IPS DF 4.7 (cell line): ENCODE measurements around the gene SNN.
A peak's percentile ranks its signal among the peaks of the same experiment; 100 is the strongest.

Experiments used
- DNase-seq: peaks from one replicate; pipeline ENCODE4 v3.0.0-alpha.2; 2013; ENCODE audit warnings: low spot score; ENCODE audit errors: extremely low read depth

SNN gene

DNA sequence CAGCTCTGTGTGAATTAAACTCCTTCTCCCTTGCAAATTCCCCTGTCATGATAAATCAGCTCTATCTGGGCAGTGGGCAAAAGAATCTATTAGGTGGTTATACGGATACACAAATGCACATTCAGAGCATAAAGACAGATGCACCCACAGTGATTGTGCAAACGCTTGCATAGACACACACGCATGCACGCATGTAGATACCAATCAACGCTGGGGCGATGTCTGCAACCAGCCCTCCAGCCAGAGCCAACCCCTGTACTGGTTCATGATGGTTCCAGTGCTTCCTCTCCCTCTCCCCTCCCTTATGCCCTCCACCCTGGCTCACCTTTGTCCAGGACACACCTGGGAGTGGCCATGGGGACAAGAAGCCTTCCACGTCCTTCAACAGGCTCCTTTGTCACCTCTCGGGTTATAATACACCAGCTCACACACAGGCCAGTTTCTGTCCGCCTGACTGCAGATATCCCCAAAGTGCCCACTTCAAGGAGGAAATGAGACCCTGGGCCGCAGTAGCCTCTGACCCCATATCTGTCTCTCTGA is 33.1 kb upstream of the SNN start:
- no peak for DNase-seq

DNA sequence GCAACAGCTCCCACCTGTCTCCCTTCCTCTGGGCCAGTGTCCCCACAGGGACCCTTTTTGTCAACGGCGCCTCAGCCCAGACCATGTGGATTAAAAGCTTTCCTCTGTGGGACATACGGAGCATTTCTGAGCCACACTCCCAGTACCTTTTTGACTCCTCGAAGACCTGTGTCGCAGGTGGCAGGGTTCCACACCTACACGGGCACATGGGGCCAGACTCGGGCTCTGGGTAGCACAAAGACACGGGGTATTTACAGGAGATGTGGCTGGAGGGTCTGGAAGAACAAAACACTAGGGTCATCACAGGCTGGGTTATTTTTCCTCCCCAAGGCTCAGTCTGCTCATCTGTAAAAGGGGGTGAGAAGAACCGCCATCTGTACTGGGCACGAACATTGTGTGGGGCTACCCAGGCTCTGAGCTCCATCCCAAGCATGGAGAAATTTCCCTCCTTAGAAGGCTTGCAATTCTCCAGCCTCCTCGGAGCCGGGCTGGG is 32.5 kb upstream of the SNN start:
- DNase-seq = no peak

DNA sequence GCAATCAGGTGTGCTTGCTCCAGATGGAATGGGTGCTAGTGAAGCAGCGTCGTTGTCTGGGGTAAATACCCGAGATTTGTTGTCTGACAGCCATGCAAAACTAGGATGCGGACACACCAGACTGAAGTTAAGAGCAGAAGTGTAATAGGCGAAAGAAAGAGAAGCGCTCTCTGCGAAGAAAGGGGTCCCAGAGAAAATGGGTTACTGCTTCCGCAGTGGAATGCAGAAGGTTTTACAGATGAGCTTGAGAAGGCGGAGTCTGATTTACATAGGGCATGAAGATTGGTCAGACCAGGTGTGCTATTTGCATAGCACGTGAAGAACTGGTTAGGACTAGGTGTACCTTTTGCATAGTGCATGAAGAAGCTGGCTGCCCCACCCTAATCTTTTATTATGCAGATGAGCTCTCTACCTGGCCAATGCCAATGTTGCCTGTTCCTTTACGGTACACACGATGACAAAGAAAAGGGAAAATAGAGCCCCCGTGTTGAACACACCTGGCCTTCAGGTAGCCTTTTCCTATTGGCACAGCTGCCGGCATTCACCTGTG is 32.0 kb upstream of the SNN start:
- DNase-seq = peak; percentile 98

DNA sequence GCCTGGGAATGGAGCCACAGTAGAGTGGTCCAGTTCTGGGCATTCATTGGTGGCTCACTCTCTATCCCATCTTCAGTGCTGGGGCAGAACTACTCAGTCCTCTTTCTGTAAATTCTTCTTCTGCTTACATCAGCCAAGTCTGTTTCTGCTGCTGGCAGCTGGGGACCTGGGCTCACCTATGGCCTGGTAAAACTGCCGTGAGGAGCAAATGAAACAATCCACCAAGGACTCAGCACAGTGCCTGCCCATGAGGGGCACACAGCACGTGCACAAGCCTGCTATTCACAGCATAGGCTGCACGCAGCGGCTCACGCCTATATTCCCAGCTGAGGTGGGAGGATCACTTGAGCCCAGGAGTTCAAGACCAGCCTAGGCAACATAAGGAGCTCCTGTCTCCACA is 30.9 kb upstream of the SNN start:
- no peak for DNase-seq

DNA sequence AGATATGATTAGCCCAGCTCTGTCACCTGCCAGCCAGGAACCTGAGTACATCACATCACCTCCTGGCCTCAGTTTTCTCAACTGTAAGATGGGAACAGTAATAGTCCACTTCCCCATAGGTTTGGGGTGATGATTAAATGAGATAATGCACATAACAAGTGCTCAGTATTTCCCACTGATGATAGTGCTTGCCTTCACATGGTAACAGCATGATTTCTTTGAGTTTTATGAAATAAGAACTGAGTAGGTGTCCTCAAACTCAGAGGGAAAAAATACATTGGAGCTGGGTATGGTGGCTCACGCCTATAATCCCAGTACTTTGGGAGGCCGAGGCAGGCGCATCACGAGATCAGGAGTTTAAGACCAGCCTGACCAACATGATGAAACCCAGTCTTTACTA is 30.1 kb upstream of the SNN start:
- no peak for DNase-seq

DNA sequence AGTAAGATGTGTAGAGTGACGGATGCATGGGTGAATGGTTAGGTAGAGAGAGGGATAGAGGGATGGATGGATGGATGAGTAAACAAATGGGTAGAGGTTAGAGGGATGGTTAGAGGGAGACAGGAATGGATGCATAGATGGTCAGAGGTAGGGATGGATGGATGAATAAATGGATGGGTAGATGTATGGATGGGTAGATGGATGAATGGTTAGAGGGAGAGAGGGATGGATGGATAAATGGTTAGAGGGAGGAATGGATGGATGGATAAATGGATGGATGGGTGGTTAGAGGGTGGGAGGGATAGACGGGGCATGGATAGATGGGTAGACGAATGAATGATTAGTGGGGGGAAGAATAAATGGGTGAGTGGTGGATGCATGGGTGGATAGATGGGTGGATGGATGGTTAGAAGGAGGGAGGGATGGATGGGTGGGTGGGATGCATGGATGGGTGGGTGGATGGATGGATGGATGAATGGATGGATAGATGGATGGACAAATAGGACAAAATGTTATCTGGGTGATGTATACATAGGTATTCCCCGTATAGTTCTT is 29.2 kb upstream of the SNN start:
- no peak for DNase-seq

DNA sequence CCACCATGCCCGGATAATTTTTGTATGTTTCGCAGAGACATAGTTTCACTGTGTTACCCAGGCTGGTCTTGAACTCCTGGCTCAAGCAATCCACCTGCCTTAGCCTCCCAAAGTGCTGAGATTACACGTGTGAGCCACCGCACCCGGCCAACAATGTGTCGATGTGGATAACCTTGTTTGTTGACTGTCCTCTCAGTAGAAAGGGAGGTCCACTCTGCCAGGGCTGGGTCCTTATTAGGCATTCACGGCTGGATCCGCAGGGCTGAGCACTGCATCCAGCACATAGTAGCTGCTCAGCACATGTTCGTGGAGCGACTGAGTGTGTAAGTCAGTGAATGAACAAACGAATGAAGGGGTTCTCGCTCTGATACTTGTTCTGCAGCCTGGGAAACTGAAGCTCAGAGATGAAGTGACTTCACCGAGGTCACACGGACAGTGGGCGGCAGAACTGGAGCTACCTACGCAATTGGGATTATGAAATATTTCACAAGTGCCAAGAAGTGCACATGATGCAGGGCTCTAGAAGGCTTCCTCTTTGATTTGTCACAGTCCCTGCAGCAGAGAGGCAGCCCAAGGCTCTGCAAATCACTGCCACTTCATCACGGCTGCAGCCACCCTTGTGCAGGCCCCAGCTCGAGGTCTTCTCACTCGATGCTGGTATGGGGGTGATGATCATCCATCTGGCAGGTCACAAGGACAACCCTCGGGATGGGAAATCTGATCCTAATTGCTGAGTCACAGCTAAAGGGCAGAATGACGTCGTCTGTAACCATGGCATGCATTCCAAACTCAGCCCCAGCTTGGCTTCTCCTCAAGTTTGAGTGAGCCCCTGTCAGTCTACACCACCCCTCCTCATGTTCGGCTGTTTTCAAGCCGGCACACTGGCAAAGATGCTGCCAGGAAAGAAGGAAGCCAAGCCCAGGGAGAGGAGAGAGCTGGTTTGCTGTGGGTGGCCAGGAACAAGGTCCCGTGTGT is 28.0 kb upstream of the SNN start:
- no peak for DNase-seq

DNA sequence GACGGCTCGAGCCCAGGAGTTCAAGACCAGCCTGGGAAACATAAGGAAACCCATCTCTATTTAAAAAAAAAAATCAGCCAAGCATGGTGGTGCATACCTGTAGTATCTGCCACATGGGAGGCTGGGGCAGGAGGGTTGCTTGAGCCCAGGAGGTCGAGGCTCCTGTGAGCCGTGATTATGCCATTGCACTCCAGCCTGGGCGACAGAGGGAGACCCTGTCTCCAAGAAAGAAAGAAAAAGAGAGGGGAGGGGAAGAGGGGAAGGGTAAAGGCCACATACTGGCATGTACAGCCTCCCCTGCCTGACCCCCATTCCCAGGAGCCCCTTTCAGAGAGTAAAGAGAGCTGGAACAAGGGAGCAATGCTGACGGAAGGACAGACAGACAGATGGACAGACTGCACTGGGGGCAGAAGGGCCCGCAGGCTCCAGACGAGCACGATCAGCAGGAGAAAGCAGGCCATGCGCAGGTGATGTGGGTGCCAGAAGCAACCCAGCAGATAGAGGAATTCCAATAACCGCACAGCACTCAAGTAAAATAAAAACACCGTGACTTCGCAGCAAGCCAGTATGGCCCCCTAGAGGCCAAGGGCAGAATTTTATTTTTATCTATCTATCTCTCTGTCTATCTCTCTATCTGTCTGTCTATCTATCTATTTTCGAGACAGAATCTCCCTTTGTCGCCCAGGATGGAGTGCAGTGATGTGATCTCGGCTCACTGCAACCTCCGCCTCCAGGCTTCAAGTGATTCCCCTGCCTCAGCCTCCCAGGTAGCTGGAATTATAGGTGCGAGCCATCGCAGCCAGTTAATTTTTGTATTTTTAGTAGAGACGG is 27.1 kb upstream of the SNN start:
- DNase-seq = no peak

DNA sequence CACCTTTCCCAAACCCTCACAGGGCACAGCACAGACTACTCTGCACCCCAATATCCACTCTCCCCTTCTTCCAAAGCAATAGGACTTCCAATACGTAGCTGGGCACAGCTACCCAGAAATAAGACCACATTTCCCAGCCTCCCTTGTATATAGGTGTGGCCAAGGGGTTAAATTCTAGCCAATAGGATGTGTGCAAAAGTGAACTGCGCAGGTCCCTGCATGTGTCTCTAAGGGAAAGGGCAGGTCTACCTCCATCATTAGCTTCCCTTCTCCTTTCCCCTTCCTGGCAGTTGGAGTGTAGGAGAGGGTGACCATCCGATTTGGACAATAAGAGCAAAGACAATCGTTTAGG is 25.5 kb upstream of the SNN start:
- DNase-seq = no peak

DNA sequence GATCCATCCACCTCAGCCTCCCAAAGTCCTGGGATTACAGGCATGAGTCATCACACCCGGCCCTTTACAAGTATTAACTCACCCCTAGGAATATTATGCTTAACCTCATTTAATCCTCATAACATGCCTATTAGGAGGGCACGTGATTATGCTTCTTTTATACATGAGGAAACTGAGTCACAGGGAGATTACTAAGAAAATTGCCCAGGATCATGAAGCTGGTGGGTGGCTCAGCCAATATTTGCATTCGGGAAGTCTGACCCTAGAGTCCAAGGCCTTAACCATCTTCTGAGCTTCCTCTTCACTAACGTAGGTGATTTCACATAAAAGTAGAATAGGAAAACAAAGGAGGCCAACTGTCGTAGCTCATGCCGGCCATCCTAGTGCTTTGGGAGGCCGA is 19.0 kb upstream of the SNN start:
- no peak for DNase-seq

DNA sequence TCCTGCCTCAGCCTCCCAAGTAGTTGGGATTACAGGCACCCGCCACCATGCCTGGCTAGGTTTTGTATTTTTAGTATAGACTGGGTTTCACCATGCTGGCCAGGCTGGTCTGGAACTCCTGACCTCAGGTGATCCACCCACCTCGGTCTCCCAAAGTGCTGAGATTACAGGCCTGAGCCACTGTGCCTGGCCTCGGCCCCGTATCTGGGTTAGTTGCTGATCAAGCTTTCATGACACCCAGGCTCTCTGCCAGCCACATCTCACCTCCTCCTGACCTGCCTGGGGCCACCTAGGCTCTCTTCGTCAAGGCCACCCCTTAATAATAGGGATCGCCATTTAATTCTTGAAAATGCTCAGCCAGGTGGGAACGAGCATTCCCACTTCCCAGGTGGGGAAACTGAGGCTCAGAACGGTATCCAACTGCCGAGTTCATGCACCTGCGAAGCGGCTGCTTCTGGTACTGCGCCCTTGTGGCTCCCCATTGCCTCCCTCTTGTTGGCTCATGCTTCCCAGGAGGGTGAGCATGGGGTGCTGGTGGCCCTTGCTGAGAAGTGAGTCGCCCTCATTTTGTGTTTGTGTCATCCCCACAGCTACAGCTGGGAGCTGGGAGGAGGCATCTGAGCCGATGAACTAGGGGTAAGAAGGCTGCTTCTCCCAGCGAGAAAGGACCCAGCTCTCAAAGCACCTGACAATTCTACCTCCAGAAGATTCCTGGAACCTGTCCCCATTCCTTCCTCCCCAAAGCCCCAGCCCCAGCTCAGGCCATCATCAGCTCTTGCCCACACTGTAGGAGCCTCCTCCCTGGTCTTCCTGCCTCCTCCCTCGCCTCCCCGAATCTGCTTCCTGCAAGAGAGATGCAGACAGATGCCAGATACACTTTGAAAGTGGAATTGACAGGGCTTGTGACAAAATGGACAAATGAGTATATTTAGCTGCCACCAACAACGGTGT is 17.3 kb upstream of the SNN start:
- no peak for DNase-seq

DNA sequence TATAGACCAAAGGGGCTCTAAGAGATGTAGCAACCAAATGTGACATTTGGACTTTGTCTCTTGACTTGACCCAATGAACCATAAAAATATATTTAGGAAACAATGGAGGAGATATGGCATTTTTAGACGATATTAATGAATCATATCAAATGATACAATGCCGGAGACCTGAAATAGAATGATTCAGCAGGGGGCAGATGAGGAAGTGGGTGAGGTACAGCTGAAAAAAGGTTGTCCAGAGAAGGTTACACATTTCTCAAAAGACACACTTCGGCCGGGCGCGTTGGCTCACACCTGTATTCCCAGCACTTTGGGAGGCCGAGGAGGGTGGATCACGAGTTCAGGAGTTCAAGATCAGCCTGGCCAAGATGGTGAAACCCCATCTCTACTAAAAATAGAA is 16.5 kb upstream of the SNN start:
- no peak for DNase-seq

DNA sequence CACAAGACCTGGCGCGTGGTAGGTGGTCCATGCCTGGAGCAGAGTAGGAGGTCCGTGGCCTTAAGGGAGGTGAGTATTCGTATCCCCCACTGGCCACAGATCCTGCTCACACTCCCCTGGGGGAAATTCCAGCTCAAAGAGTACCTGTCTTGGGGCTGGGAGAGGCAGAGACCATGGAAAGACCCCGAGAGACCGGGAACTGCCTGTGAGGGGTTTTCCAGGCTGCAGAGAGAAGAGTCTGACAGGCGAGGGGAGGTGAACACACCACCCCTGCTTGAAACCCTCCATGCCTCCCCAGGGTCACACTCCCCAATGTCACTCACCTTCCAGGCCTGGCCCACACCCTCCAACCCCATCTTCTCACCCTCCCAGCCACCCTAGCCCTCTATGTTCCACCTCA is 12.6 kb upstream of the SNN start:
- DNase-seq = no peak

DNA sequence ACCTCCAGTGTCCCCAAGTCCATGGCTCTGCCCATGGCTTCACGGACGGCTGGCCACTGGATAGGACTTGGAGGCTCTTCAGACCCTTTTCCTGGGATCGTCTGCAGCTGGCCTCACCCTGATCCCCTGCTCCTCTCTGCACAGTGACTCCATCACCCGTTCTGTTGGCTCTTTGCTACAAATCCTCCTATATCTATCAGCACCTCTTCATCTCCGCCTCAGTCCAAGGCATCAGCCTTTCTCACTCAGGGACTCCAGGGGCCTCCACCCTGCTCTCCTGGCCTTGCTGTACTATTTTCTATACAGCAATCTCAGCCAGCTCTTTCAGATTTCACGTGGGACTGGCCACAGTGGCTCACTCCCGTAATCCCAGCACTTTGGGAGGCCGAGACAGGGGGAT is 10.7 kb upstream of the SNN start:
- DNase-seq = no peak

DNA sequence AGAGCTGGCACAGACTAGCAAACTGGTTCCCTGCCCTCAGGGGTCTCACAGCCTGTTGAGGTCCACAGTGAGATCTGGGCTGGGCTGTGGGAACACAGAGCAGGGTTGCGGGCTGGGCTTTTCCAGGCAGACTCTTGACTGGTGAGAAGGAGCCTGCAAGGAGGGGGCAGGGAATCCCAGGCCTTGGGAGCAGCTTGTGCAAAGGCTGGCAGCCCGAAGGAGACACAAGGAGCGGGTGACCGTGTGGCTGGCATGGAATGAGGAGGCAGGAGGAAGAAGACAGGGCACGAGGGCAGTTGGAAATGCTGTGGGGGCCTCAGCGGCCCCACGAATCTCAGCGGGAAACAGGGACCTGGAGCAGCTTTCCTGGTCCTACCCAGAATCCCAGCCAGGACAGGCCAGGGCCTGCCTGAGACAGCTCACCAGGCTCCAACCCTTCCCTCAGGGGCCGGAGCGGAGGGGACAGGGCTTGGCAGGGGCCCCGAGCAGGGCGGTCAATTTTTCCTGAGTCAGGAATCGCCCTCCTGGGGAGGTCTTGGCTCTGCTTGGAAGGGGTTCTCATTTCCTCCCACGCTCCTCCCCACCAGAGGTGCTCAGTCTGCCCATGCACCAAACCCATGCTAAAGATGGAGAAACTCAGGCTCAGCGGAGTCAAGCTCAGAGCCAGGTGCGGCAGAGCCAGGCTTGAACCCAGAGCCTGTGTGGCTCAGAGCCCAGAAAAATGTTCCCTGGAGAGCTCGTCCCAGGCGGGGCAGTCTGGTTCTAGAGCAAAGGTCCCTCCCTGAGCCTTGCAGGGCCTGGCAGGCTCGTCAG is 9.2 kb upstream of the SNN start:
- no peak for DNase-seq

DNA sequence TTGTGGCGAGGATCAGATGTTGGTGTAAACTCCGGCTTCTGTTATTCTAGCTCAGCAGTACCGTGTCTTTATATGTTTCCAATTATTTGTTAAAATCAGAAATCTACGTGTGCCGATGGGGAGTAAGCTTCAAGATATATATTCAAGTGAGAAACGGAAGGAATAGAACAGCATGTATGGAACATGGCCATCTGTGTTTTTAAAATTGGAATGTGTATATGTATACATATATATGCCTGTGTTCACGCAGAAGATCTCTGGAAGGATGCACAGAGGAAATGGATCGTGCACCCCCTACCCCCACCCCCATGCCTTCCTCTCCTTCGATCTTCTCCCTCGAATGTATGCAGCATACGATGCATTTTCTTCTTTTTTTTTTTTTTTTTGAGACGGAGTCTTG is 7.7 kb upstream of the SNN start:
- no peak for DNase-seq

DNA sequence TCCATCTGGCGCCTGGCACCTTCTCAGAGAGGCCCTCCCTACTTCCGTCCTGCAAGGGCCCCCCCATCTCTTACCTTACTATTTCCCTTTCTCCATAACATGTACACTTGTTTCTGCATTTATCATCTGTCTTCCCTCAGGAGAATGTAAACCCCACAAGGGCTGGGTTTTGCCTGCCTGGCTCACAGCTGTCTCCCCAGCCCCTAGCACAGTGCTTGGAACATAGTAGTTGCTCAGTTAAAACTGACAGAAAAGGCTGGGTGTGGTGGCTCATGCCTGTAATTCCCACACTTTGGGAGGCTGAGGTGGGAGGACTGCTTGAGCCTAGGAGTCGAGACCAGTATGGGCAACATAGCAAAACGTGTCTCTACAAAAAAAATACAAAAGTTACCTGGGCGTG is 5.7 kb upstream of the SNN start:
- DNase-seq = no peak

DNA sequence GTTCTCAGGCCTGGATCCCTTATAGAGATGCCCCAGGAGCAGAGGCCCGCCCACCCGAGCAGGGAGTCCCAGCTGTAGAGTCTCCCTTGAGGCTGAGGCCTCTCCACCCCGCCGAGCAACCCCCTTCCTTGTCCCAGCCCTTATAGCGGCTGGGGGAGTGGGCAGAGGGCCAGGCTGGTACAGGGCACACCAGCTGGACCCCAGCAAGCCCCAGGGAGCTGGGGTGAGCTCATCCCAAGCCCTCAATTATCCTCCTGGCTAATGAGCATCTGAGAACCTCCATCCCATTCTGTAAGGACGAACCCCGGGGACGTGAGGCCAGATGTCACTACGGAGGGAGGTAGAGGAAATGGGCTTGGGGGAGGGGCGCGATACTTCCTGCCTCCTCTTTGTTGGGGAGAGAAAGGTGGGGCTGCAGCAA is 3.2 kb upstream of the SNN start:
- DNase-seq = no peak
